GM18909 (cell line): Measurements from ENCODE around the gene CCDC57.

Experiments
- ATAC-seq: cut with Tn5 transposase; IDR thresholded peaks from one replicate; pipeline ENCODE4 v1.9.1; 2021; ENCODE audit warnings: mild to moderate bottlenecking; ENCODE audit not compliant: unreplicated experiment, poor library complexity

The CCDC57 gene

GRCh38 chr17:82247182-82247823 lies 34.7 kb upstream of the CCDC57 start:
- no peak for ATAC-seq

GRCh38 chr17:82246365-82247181 lies 33.9 kb upstream of the CCDC57 start:
- no peak for ATAC-seq

- ATAC-seq, result no peak
Measured at GRCh38 chr17:82246040-82246364, 33.4 kb upstream of the CCDC57 start.

GRCh38 chr17:82245134-82246039 lies 32.7 kb upstream of the CCDC57 start:
- no peak for ATAC-seq

- ATAC-seq, result no peak
Measured at GRCh38 chr17:82244413-82245133, 31.9 kb upstream of the CCDC57 start.

- ATAC-seq, result no peak
Measured at GRCh38 chr17:82243648-82244412, 31.2 kb upstream of the CCDC57 start.

- ATAC-seq, result no peak
Measured at GRCh38 chr17:82242977-82243647, 30.5 kb upstream of the CCDC57 start.

- no peak for ATAC-seq
Measured at GRCh38 chr17:82242698-82242976, 30.0 kb upstream of the CCDC57 start.

- no peak for ATAC-seq
Measured at GRCh38 chr17:82241926-82242697, 29.5 kb upstream of the CCDC57 start.

GRCh38 chr17:82241183-82241925 lies 28.7 kb upstream of the CCDC57 start:
- no peak for ATAC-seq

- ATAC-seq, result no peak
Measured at GRCh38 chr17:82240506-82241182, 28.0 kb upstream of the CCDC57 start.

GRCh38 chr17:82239926-82240505 lies 27.4 kb upstream of the CCDC57 start:
- no peak for ATAC-seq

- no peak for ATAC-seq
Measured at GRCh38 chr17:82239401-82239925, 26.8 kb upstream of the CCDC57 start.

- ATAC-seq, result no peak
Measured at GRCh38 chr17:82238472-82239201, 26.0 kb upstream of the CCDC57 start.

- ATAC-seq, result no peak
Measured at GRCh38 chr17:82237746-82238471, 25.3 kb upstream of the CCDC57 start.
